ENCODE data around the gene SLBP. TPM values are rescaled to one million over a fixed set of nuclear protein-coding genes. Genes with fewer than 3 reads are reported as not detected.

The SLBP gene
- total and polyA plus RNA-seq, 2 donors (not counting 3 experiments of a cell fraction or from before 2014, with no cell fraction given), result 48.3 to 63.1 TPM

DNA sequence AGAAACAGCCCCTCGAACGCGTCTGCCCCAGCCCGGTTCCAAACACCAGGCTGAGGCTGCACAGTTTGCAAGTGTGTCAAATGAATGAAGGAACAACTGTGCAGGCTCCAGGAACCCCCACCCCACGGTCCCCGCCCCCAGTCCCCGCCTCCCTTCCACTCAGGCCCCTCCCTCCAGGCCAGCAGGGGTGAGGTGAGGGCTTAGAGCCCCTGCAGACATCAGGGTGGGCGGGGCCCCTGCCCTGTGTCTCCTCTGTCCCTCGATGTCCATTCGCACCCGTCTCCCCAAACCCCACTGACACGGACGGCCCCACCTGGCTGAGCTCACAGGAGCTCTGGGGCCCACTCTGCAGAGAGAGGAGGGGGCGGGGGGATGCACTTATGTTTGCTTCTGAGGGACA is 37.7 kb upstream of the SLBP start:
- Histone ChIP-seq H3K27ac (ENCODE audit: insufficient read depth, low read depth, low read length) (no peak overlapping the region), H3K9me1 (replicated peaks; ENCODE audit: control insufficient read depth, extremely low read depth, insufficient read depth, low read length) (no peaks in the 10 kb centered on the region), H4K20me1 (replicated peaks; ENCODE audit: control insufficient read depth, extremely low read depth, insufficient read depth, low read length) (no peaks in the 10 kb centered on the region), H3K4me3 (replicated peaks in 1 of 3; ENCODE audit: insufficient read depth in 1 of 3, low read depth in 1 of 3, low read length in 3 of 3) (no peak overlapping the region), H3K27me3 (ENCODE audit: control insufficient read depth in 2 of 2, insufficient read depth in 2 of 2, low read length in 2 of 2) (no peaks in the 10 kb centered on the region), H2AFZ (ENCODE audit: low read depth, low read length) (no peak overlapping the region), H3K4me1 (ENCODE audit: control insufficient read depth, extremely low read depth, insufficient read depth, low read length) (peaks cover 4% of the 10 kb centered on the region), H3K9me3 (replicated peaks; ENCODE audit: control insufficient read depth, insufficient read depth, low read length) (no peaks in the 10 kb centered on the region), H3K4me2 (ENCODE audit: insufficient read depth, low read length) (no peak overlapping the region), H3K36me3 (ENCODE audit: control insufficient read depth in 2 of 2, extremely low read depth in 1 of 2, insufficient read depth in 2 of 2, low read length in 2 of 2) (no peaks in the 10 kb centered on the region), H3K9ac (replicated peaks; ENCODE audit: extremely low read depth, insufficient read depth, low read length) (no peak overlapping the region), H3K79me2 (ENCODE audit: control insufficient read depth, insufficient read depth, low read length) (no peaks in the 10 kb centered on the region)
- TF ChIP-seq POLR2A (IDR thresholded peaks at IDR 0.05; ENCODE audit: low read depth, low read length) (no peak), MYC (IDR thresholded peaks at IDR 0.05; ENCODE audit: low read depth, low read length) (no peak), FOS (IDR thresholded peaks at IDR 0.05; ENCODE audit: borderline replicate concordance, insufficient read depth, low read length) (no peak), POLR2AphosphoS5 (IDR thresholded peaks at IDR 0.05; ENCODE audit: insufficient read depth, low read depth, low read length) (no peak), EZH2 (IDR thresholded peaks at IDR 0.05; ENCODE audit: borderline replicate concordance, low read depth, low read length, severe bottlenecking) (no peak), GATA2 (IDR thresholded peaks at IDR 0.05; ENCODE audit: insufficient read depth, insufficient read length, low read depth, low read length) (no peak), JUN (IDR thresholded peaks at IDR 0.05; ENCODE audit: borderline replicate concordance, insufficient read depth, insufficient read length, low read depth) (no peak)
- TF ChIP-seq, protein P1, sequence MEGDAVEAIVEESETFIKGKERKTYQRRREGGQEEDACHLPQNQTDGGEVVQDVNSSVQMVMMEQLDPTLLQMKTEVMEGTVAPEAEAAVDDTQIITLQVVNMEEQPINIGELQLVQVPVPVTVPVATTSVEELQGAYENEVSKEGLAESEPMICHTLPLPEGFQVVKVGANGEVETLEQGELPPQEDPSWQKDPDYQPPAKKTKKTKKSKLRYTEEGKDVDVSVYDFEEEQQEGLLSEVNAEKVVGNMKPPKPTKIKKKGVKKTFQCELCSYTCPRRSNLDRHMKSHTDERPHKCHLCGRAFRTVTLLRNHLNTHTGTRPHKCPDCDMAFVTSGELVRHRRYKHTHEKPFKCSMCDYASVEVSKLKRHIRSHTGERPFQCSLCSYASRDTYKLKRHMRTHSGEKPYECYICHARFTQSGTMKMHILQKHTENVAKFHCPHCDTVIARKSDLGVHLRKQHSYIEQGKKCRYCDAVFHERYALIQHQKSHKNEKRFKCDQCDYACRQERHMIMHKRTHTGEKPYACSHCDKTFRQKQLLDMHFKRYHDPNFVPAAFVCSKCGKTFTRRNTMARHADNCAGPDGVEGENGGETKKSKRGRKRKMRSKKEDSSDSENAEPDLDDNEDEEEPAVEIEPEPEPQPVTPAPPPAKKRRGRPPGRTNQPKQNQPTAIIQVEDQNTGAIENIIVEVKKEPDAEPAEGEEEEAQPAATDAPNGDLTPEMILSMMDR (IDR thresholded peaks at IDR 0.05; ENCODE audit: extremely low read depth in 1 of 2, insufficient read depth in 1 of 2, low read depth in 1 of 2, low read length in 2 of 2), result no peak
- TF ChIP-seq, protein P2, sequence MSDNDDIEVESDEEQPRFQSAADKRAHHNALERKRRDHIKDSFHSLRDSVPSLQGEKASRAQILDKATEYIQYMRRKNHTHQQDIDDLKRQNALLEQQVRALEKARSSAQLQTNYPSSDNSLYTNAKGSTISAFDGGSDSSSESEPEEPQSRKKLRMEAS (IDR thresholded peaks at IDR 0.05; ENCODE audit: insufficient read depth, insufficient read length), result no peak
- dilution Hi-C loops (cut with MboI; ENCODE audit: extremely low pct_ligation_motif_present, low sequenced_read_pairs) (no loop called here), intact Hi-C loops (cut with micrococcal nuclease) (loop anchor here (5.0 kb wide), 1 partner anchor 42 kb away; the partner anchor contains the start of gene FGFR3)
- no peak for DNase-seq (ENCODE audit: low read depth, low spot score)
- ChIA-PET CTCF (no interaction called here), POLR2A (no interaction called here)
- no peak for FAIRE-seq
- BruUV-seq (replicated peaks), result no TSS peak

Measured in endothelial cell of umbilical vein (primary cell).